ENCODE measurements around the gene KCTD4.

- TF ChIP-seq TAF1 (IDR thresholded peaks at IDR 0.05; ENCODE audit: borderline replicate concordance, low read depth, low read length) (no peak), POLR2A (IDR thresholded peaks at IDR 0.05; ENCODE audit: low read depth, low read length) (no peak), POLR2AphosphoS5 (IDR thresholded peaks at IDR 0.05; ENCODE audit: low read depth, low read length) (no peak)
Measured at GRCh38 chr13:45222919-45223318, 22.1 kb upstream of the KCTD4 start.
